KMS-11 (cell line): ENCODE results near the gene GLYR1.
"Not testable (repeated sequence)": the region's sequence is repeated elsewhere in the genome, so short reads cannot be mapped to it uniquely, and the experiment has no call there.

Experiments
- H2AFZ ChIP-seq: fragments of 200-600 bp; sonication (generic); 2 replicates; pipeline ENCODE4 v1.6.1; 2016; ENCODE audit warnings: antibody characterized with exemption, mixed run types, low read depth
- H3K27ac ChIP-seq: fragments of 200-600 bp; sonication (generic); 2 replicates; pipeline ENCODE4 v1.6.1; 2016; ENCODE audit warnings: mild to moderate bottlenecking, mixed run types
- H3K27me3 ChIP-seq: fragments of 200-600 bp; sonication (generic); 2 replicates; pipeline ENCODE4 v1.6.1; 2017; ENCODE audit warnings: mild to moderate bottlenecking, low read depth, mixed run types, moderate library complexity; ENCODE audit not compliant: insufficient read depth
- H3K36me3 ChIP-seq: fragments of 200-600 bp; sonication (generic); 2 replicates; pipeline ENCODE4 v1.6.1; 2017; ENCODE audit warnings: mild to moderate bottlenecking, mixed run types; ENCODE audit not compliant: insufficient read depth
- H3K4me1 ChIP-seq: fragments of 200-600 bp; sonication (generic); 2 replicates; pipeline ENCODE4 v1.6.1; 2016; ENCODE audit warnings: mild to moderate bottlenecking, low read depth, mixed run types; ENCODE audit not compliant: poor library complexity, severe bottlenecking
- H3K4me2 ChIP-seq: fragments of 200-600 bp; sonication (generic); 2 replicates; pipeline ENCODE4 v1.7.0; 2016; ENCODE audit warnings: mild to moderate bottlenecking, mixed run types
- H3K4me3 ChIP-seq: fragments of 200-600 bp; sonication (generic); IDR thresholded peaks from 2 replicates; pipeline ENCODE4 v1.6.1; 2017; ENCODE audit warnings: low read depth, low read length, mixed read lengths; ENCODE audit not compliant: insufficient read depth
- H3K79me2 ChIP-seq: fragments of 200-600 bp; sonication (generic); 2 replicates; pipeline ENCODE4 v1.6.1; 2016; ENCODE audit warnings: low read depth, mixed run types; ENCODE audit not compliant: insufficient read depth
- H3K9ac ChIP-seq: fragments of 200-600 bp; sonication (generic); 2 replicates; pipeline ENCODE4 v1.6.1; 2016; ENCODE audit warnings: mild to moderate bottlenecking, mixed run types
- H4K20me1 ChIP-seq: fragments of 200-600 bp; sonication (generic); 2 replicates; pipeline ENCODE4 v1.6.1; 2016; ENCODE audit warnings: mild to moderate bottlenecking, mixed run types; ENCODE audit not compliant: insufficient read depth
- CTCF ChIP-seq: fragments of 200-600 bp; sonication (generic); conservative IDR thresholded peaks from 2 replicates; pipeline ENCODE4 v1.6.1; 2017; ENCODE audit warnings: low read depth, mild to moderate bottlenecking, antibody characterized with exemption, low read length, moderate library complexity, mixed read lengths

Gene GLYR1

GRCh38 chr16:4846901-4847773, at the start of gene GLYR1, which contains the start of gene UBN1:
TSS of gene GLYR1 (minus strand) at chr16:4847288. CDS start at chr16:4847265, 23 bp downstream.
TSS of gene UBN1 (plus strand) at chr16:4847481. CDS start at chr16:4852918, 5,437 bp downstream.
- Histone ChIP-seq H4K20me1 (peaks cover 9% of the 10 kb centered on the region), H2AFZ (peak within 1 kb of the TSS; percentile 69)

GRCh38 chr16:4896761-4897160, 49.7 kb upstream of the GLYR1 start:
- not testable (repeated sequence) for H3K27me3 ChIP-seq, H4K20me1 ChIP-seq, H3K4me1 ChIP-seq, H3K36me3 ChIP-seq, H2AFZ ChIP-seq, H3K79me2 ChIP-seq, H3K4me2 ChIP-seq, H3K27ac ChIP-seq, H3K9ac ChIP-seq, H3K4me3 ChIP-seq

More at GRCh38 chr16:4846901-4847773, at the start of gene GLYR1, which contains the start of gene UBN1:
- no peak for TF ChIP-seq CTCF
- peak within 1 kb of the TSS; percentile 95 for H3K4me2 ChIP-seq
- peaks cover 12% of the 10 kb centered on the region; the same call in 1 of the 2 replicates for H3K36me3 ChIP-seq
- peaks cover 41% of the 10 kb centered on the region for H3K4me1 ChIP-seq
- no peaks in the 10 kb centered on the region for H3K27me3 ChIP-seq
- H3K9ac ChIP-seq: peak within 1 kb of the TSS; percentile 90
- H3K4me3 ChIP-seq: no peak within 1 kb of the TSS
- peaks cover 81% of the 10 kb centered on the region for H3K79me2 ChIP-seq
- peak within 1 kb of the TSS; percentile 77 for H3K27ac ChIP-seq

GRCh38 chr16:4895366-4895765, 48.3 kb upstream of the GLYR1 start:
- no peak for TF ChIP-seq CTCF
- no peaks in the 10 kb centered on the region for H3K4me1 ChIP-seq
- H2AFZ ChIP-seq: no peak overlapping the region
- no peak overlapping the region for H3K4me2 ChIP-seq
- H3K4me3 ChIP-seq: no peak overlapping the region
- H4K20me1 ChIP-seq: no peaks in the 10 kb centered on the region
- H3K27me3 ChIP-seq: no peaks in the 10 kb centered on the region
- no peaks in the 10 kb centered on the region for H3K36me3 ChIP-seq
- H3K79me2 ChIP-seq: no peaks in the 10 kb centered on the region
- H3K27ac ChIP-seq: no peak overlapping the region
- no peak overlapping the region for H3K9ac ChIP-seq

- no peak for TF ChIP-seq CTCF
- Histone ChIP-seq H3K4me1 (no peaks in the 10 kb centered on the region), H3K79me2 (no peaks in the 10 kb centered on the region), H3K4me2 (no peak overlapping the region), H3K27me3 (no peaks in the 10 kb centered on the region), H3K4me3 (no peak overlapping the region), H3K36me3 (no peaks in the 10 kb centered on the region), H3K27ac (no peak overlapping the region), H3K9ac (no peak overlapping the region), H4K20me1 (no peaks in the 10 kb centered on the region), H2AFZ (no peak overlapping the region)
These were observed 47.4 kb upstream of the GLYR1 start for GRCh38 chr16:4894276-4895150.
